Measurements from ENCODE around the gene DPM3. TPM values are rescaled to one million over a fixed set of nuclear protein-coding genes. Genes with fewer than 3 reads are reported as not detected.
"Not testable (repeated sequence)": the region's sequence is repeated elsewhere in the genome, so short reads cannot be mapped to it uniquely, and the experiment has no call there.

The DPM3 gene
- total and polyA plus RNA-seq, 8 donors = 19.6 to 91.0 (median 29.1) TPM

DNA sequence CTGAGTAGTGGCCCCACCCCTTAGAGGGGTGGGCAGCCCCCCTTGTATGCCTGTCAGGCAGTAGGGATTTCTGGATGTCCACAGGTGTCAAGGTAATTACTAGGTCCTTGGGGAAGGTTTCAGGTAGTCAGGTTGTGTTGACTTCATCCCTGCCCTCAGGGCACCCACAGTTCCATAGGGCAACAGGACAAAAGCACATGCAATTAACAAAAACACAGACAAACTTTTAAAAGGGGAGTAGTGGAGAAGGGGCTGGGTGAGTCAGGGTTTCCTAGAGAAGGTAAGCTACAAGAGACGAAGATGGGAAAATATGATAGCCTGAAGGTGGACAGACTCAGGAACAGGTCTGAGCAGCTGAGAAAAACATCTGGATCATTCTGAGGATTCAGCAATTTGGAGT is 18.7 kb upstream of the DPM3 start:
- DNase-seq = no peak
- Histone ChIP-seq H3K36me3 (no peaks in the 10 kb centered on the region), H3K27me3 (no peaks in the 10 kb centered on the region), H3K4me1 (no peaks in the 10 kb centered on the region), H3K4me3 (no peak overlapping the region), H3K9me3 (no peaks in the 10 kb centered on the region), H3K27ac (no peak overlapping the region)
- TF ChIP-seq, protein P1, sequence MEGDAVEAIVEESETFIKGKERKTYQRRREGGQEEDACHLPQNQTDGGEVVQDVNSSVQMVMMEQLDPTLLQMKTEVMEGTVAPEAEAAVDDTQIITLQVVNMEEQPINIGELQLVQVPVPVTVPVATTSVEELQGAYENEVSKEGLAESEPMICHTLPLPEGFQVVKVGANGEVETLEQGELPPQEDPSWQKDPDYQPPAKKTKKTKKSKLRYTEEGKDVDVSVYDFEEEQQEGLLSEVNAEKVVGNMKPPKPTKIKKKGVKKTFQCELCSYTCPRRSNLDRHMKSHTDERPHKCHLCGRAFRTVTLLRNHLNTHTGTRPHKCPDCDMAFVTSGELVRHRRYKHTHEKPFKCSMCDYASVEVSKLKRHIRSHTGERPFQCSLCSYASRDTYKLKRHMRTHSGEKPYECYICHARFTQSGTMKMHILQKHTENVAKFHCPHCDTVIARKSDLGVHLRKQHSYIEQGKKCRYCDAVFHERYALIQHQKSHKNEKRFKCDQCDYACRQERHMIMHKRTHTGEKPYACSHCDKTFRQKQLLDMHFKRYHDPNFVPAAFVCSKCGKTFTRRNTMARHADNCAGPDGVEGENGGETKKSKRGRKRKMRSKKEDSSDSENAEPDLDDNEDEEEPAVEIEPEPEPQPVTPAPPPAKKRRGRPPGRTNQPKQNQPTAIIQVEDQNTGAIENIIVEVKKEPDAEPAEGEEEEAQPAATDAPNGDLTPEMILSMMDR (IDR thresholded peaks at IDR 0.05) = no peak
- no peak for ATAC-seq
- intact Hi-C loops (cut with DNase I) = no loop called here

DNA sequence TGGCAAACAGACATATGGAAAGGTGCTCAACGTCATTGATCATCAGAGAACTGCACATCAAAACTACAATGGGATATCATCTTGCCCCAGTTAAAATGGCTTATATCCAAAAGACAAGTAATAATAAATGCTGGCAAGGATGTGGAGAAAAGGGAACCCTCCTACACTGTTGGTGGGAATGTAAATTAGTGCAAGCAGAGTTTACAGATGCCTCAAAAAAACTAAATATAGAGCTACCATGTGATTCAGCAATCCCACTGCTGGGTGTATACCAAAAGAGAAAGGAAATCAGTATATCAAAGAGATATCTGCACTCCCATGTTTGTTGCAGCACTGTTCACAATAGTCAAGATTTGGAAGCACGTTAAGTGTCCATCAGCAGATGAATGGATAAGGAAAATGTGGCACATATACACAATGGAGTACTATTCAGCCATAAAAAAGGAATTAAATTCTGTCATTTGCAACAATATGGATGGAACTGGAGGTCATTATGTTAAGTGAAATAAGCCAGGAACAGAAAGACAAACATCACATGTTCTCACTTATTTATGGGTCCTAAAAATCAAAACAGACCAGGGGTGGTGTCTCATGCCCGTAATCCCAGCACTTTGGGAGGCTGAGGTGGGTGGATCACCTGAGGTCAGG is 15.8 kb upstream of the DPM3 start:
- H3K4me1 ChIP-seq; H3K9me3 ChIP-seq; H3K4me3 ChIP-seq; DNase-seq; ATAC-seq; H3K27ac ChIP-seq; H3K36me3 ChIP-seq; H3K27me3 ChIP-seq; intact Hi-C loops (cut with DNase I): not testable (repeated sequence)

DNA sequence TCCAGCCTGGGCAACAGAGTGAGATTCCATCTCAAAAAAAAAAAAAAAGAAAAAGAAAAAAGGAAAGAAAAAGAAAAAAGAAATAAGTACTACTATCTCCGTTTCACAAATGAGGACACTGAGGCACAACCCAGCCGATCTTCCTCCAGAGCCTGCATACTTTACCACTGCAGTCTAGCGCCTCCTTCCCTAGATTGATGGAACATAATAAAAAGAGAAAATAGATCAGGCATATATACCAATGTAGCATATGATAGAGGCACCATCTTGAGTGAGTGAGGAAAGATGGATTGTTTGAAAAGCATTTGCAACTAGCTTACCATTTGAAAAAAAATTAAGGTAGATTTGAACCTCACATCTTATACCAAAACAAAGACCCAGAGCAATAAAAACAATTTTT is 5.2 kb upstream of the DPM3 start:
- intact Hi-C loops (cut with DNase I) = no loop called here
- no peaks in the 10 kb centered on the region for H3K9me3 ChIP-seq

DNA sequence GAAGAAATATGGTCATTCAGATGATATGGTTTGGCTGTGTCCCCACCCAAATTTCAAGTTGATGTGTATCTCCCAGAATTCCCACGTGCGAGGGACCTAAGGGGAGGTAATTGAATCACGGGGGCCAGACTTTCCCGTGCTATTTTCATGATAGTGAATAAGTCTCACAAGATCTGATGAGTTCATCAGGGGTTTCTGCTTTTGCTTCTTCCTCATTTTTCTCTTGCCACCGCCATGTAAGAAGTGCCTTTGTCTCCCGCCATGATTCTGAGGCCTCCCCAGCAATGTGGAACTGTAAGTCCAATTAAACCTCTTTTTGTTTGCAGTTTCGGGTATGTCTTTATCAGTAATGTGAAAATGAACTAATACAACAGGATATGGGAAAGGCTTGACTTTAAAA is 1.4 kb upstream of the DPM3 start:
- Histone ChIP-seq H3K36me3 (no peaks in the 10 kb centered on the region), H3K27ac (no peak overlapping the region), H3K27me3 (no peaks in the 10 kb centered on the region), H3K4me3 (no peak overlapping the region), H3K9me3 (no peaks in the 10 kb centered on the region), H3K4me1 (peaks cover 13 to 37% of the 10 kb centered on the region in 2 donors)
- intact Hi-C loops (cut with DNase I) = no loop called here
- DNase-seq (no peak), ATAC-seq (no peak)
- TF ChIP-seq, protein P1 (IDR thresholded peaks at IDR 0.05) = no peak

More for the DNA sequence above, 5.2 kb upstream of the DPM3 start:
- TF ChIP-seq, protein P1 (IDR thresholded peaks at IDR 0.05) = no peak
- Histone ChIP-seq H3K4me1 (peaks cover 0 to 4% of the 10 kb centered on the region in 2 donors), H3K36me3 (no peaks in the 10 kb centered on the region), H3K4me3 (no peak overlapping the region), H3K27me3 (no peaks in the 10 kb centered on the region), H3K27ac (no peak overlapping the region)
- DNase-seq (no peak), ATAC-seq (no peak)

DNA sequence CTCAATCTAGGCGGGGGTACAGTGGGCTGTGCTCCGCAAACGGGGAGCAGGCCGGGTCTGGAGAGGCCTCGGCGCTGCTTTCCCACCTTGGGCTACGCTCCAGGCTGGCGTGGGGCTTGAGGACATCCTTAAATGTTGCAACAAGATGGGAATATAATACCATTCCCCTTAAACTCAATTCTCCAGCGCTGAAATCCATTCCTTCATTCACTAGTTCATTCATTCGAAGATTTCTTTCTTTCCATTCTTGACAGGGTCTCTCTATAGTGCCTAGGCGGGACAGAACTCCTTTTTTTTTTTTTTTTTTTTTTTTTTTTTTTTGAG is 261 bp upstream of the DPM3 start:
- Histone ChIP-seq H3K27ac (peak overlapping the region in 1 of 2 donors; percentile 93), H3K27me3 (no peaks in the 10 kb centered on the region), H3K9me3 (no peaks in the 10 kb centered on the region), H3K36me3 (no peaks in the 10 kb centered on the region), H3K4me1 (peaks cover 16 to 40% of the 10 kb centered on the region in 2 donors), H3K4me3 (peak overlapping the region; percentile 78 to 94)
- intact Hi-C loops (cut with DNase I) = no loop called here
- TF ChIP-seq, protein P1 (IDR thresholded peaks at IDR 0.05) = no peak
- ATAC-seq (no peak), DNase-seq (no peak)

All from left lung (tissue), 10 donors.